Dermis blood vessel endothelial cell (primary cell): ENCODE data around the gene FZD10. TPM values are rescaled to one million over a fixed set of nuclear protein-coding genes. Genes with fewer than 3 reads are reported as not detected.
A peak's percentile ranks its signal among the peaks of the same experiment; 100 is the strongest.

Experiments
- DNase-seq: peaks from one replicate; pipeline ENCODE4 v3.0.0; 2010
- total RNA-seq: library from RNA; depleted of rRNA; stranded (reverse); fragments of >200 nt; gene quantifications from 2 replicates; pipeline ENCODE4 v1.2.3, GENCODE V29; 2014

FZD10 gene
- total RNA-seq, result 1.0 and 1.7 TPM in 2 replicates

GRCh38 chr12:130162267-130162666, at the start of gene FZD10:
FZD10 (plus strand) TSS chr12:130162464; CDS start chr12:130162943, 479 bp downstream.
- DNase-seq, result peak; percentile 6

DNA sequence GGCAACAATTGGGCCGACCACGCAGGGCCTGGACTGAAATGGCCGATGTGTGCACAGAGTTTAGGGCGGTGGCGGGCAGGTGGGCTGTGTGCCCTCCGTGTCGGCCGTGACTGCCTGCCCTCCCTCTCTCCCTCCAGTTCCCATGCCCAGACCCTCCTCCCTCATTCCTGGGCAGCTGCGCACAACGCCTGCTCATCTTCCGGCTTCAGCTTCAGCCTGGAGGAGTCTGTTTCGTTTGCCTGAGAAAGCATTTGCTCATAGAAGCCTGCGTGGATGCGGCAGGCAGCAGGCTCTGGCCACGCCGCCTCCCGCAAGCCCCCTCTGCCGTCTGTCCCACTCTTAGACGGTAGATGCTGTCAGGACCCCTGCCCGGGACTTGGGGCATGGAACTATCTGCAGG, 47.3 kb upstream of the FZD10 start:
- no peak for DNase-seq

GRCh38 chr12:130115646-130116045, 46.6 kb upstream of the FZD10 start:
- DNase-seq, result no peak

GRCh38 chr12:130116791-130117190, 45.5 kb upstream of the FZD10 start:
- DNase-seq, result no peak

GRCh38 chr12:130117233-130117632, 45.0 kb upstream of the FZD10 start:
- DNase-seq, result no peak

DNA sequence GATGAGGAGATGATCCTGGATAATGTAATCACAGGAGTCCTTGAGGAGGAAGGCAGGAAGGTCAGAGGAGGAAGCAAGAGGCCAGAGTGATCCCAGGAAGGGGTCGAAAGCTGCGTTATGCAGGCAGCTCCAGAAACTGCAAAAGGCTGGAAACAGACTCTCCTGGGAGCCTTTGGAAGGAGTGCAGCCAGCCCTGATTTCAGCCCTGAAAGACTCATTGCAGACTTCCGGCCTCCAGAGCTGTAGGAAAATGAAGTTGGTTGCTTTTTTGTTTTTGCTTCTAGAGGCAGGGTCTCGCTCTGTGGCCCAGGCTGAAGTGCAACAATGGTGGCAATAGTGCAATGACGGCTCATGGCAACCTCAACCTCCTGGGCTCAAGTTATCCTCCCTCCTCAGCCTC, 44.6 kb upstream of the FZD10 start:
- DNase-seq, result no peak

DNA sequence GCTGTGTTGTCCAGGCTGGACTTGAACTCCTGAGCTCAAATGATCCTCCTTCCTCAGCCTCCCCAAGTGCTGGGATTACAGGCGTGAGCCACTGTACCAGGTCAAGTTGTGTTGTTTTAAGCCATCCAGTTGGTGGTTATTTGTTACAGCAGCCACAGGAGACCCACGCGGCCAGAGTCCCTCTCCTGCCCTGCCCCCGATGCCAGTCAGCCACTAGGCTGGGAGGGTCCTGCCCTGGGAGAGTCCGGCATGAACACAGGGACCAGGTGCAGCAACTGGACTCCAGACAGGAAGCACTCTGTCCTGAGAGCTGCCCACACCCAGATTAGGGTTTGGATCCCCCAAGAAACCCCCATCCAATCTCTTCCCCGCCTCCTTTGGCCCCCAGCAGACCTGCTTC, 44.1 kb upstream of the FZD10 start:
- DNase-seq, result no peak

DNA sequence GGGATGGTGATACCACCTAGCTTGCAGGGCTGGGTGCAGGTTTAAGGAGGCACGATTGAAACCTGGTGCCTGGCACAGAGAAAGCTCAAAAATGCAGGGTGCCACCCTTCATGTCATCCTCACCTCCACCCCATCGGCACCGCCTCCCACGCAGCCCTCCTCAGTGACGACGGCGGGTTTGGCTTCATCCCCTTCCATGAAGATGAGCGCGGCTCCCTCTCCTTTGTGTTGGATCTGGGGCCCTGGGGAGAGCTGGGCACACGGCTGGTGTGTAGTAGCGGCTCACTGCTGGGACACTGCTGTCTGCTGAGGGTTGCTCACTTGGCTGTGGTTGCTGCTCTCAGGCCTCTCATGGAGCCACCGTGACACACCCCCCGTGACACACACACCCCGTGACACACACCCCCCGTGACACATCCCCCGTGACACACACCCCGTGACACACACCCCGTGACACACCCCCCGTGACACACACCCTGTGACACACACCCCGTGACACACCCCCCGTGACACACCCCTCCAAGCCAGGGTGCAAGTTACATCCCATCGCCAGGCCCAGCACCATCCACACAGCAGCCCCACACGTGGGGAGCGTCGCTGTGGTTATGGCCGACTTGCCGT, 42.9 kb upstream of the FZD10 start:
- DNase-seq, result no peak

DNA sequence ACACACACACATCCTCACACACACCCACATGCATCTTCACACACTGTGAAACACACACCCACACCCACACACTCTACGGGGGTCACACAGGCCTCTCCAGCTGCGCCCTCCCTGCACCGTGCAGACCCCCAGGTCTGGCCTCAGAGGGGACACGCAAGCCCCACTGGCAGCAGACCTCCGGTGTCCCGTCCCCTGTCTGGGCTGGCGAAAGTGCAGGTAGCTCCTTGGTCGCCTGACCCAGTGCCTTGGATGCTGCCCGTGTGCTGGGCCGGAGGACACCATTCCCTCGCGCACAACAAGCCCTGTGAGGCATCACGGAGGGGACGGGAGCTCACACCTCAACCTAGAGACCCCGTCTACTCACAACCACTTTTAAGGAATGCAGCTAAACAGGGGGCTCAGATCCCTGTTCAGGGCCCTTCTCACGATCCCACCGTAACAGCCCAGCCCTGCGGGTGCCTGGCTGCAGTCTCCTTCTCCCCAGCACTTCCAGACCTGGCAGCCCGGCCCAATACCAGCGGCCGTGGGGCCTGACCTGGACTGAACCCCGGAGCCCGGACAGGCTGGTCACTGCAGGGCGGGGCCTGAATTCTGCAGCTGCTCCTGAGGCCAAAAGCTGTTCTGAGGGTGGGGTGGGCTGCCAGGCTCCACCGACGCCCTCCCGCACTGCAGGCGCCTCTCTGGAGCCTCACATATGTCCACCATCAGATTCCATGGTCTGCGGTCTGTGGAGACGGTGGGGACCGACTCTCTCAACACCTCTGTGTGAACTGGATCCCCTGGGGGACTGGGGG, 42.1 kb upstream of the FZD10 start:
- DNase-seq, result no peak

- no peak for DNase-seq
These were observed 40.9 kb upstream of the FZD10 start for GRCh38 chr12:130121226-130122000.

DNA sequence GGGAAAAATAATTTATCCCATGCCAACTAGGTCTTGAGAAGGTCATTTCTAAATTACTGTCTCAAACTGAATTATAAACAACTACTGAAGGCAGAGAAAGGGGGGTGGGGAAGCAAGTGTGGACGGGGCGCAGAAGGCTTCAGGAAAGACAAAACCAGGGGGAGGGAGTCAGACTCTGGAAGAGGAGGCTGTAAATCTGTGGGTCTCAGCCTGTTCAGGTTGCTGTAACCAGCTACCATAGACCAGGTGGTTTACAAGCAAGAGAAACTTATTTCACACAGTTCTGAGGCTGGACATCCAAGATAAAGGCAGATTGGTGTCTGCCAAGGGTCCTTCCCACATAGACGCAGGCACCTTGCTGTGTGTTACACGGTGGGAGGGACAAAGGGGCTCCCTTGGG, 39.9 kb upstream of the FZD10 start:
- no peak for DNase-seq

DNA sequence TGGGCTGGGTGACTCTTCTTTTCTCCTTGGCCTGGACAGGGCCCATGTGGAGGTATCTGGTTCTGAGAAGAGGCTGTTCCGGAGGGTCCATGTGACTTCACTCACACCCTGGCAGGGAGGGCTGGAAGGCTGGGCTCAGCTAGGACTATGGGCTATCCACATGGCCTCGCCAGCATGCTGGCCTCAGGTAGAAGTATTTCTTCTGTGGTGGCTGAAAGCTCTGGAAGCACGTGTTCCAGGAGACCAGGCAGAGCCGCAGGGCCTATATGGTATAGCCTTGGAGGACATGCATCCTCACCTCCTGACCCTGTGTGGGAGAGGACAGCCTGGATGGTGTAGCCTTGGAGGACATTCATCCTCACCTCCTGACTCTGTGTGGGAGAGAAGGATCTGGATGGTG, 38.2 kb upstream of the FZD10 start:
- no peak for DNase-seq

DNA sequence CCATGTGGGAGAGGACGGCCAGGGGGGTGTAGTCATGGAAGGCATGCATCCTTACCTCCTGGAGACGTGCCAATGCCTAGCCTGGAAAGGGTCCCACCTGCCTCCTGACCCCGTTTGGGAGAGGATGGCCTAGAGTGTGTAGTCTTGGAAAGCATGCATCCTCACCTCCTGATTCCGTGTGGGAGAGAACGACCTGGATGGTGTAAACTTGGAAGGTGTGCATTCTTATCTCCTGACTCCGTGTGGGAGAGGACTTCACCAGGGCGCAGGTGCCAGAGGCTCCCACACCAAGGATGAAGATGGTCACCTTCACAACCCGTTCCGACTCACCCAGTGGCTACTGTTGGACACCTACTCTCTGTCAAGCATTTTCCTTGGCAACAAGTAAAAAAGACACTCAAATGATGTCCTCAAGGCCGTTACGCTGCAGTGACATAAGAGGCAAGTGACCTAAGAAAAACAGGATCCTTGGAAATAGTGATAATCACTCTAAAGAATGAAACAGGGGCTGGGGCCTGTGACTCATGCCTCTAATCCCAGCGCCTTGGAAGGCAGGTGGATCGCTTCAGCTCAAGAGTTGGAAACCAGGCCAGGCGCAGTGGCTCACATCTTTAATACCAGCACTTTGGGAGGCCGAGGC, 37.5 kb upstream of the FZD10 start:
- no peak for DNase-seq

DNA sequence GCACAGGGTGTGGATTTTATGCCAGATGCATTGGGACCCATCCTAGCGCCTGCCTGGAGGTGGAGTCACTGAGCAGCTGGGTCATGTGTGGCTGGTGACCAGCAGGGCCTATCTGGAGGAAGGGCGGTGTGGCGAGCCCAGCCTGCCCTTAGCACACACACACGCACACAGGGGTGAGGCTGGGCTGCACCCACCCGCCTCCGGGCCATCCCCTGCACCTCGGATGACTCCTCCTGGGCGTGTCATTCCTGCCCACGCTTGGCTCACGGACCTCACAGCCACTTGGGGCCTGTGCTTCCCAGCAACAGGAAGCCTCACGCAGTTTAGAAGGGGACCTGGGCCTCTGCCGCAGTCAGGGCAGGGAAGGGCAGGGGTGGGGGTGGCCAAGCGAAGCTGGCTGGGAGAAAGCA, 36.2 kb upstream of the FZD10 start:
- no peak for DNase-seq

- DNase-seq, result no peak
These were observed 34.7 kb upstream of the FZD10 start for GRCh38 chr12:130127532-130127911.

DNA sequence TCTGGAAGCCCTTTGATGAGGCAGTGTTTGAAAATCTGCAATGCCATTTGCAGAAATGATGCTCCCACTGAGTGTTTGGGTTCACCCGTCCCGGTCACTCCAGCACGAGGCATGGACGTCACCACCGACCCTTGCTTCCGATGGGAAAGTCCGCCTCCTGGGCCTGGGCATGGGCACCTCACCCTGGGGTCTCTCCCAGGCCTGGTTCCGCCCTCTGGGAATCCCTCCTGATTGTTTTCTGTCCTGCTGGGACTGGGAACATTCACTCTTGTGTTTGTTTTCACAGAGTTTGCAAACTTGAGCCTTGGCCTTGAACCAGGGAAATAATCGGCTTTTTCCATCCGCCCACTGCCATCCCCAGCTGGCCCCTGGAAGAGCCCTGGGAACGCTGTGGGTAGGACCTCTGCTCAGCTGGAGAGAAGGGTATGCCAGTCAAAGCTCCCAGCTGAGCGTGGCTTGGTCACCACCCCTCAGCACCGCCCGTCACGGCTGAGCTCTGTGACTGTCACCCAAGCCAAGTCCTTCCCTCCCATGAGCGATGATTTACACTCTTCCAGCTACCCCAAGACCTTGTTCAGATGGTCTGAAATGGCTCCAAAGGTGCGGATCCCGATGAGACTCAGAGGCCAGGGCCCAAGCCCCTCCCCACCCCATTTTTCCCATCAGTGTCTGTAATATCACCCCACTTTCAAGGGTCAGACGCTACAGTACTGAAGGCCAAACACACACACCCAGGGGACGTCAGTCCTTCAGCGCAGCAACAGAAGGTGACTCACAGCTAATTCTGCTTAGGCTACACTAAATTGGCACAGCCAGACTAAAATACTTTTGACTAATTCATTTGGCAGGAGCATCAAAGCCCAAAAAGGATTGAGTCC, 34.1 kb upstream of the FZD10 start:
- no peak for DNase-seq

GRCh38 chr12:130128790-130129735, 33.2 kb upstream of the FZD10 start:
- no peak for DNase-seq

- DNase-seq, result no peak
These were observed 31.9 kb upstream of the FZD10 start for GRCh38 chr12:130130346-130130745.

GRCh38 chr12:130131025-130131424, 31.2 kb upstream of the FZD10 start:
- DNase-seq, result no peak

DNA sequence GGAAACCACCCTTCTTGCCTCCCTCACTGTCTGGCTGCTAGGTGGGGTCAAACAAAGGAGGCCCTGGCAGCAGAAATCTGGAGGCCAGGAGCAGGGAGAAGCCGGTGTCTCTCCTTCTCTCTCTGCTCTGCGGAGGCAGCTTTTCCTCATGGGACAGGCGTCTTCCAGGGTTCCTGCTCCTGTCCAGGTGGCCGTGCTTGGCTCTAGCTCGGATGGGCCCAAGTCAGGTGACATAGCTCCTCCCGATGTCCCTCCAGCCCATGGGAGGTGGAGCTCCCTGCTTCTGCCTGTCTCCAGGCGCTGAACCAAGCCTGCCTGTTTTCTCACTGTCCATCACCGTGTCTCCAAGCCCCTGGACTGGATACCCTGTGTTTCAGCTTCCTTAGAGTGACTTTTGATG, 30.5 kb upstream of the FZD10 start:
- no peak for DNase-seq
